Loucy (cell line): ENCODE results near the gene MCU.

Source experiments
- H2AFZ ChIP-seq: fragments of 200-600 bp; sonication (generic); 2 replicates; pipeline ENCODE4 v1.6.0; 2016; ENCODE audit warnings: antibody characterized with exemption, mild to moderate bottlenecking, low read length, moderate library complexity
- H3F3A ChIP-seq: fragments of 200-600 bp; 2 replicates; pipeline ENCODE4 v1.6.0; 2016; ENCODE audit warnings: antibody characterized with exemption, low read depth, mild to moderate bottlenecking
- H3K27me3 ChIP-seq: fragments of 200-600 bp; sonication (generic); 2 replicates; pipeline ENCODE4 v1.6.1; 2014; ENCODE audit warnings: low read length, mild to moderate bottlenecking; ENCODE audit not compliant: insufficient read depth, poor library complexity, severe bottlenecking
- H3K36me3 ChIP-seq: fragments of 200-600 bp; sonication (generic); 2 replicates; pipeline ENCODE4 v1.6.1; 2016; ENCODE audit warnings: low read length; ENCODE audit not compliant: insufficient read depth
- H3K4me1 ChIP-seq: fragments of 200-600 bp; sonication (generic); 2 replicates; pipeline ENCODE4 v1.5.1; 2014; ENCODE audit warnings: low read length, mild to moderate bottlenecking; ENCODE audit not compliant: insufficient read depth, poor library complexity, severe bottlenecking
- H3K4me2 ChIP-seq: fragments of 200-600 bp; sonication (generic); 2 replicates; pipeline ENCODE4 v1.6.0; 2014; ENCODE audit warnings: antibody characterized with exemption, low read length, low read depth, mild to moderate bottlenecking; ENCODE audit not compliant: poor library complexity, severe bottlenecking
- H3K4me3 ChIP-seq: fragments of 200-600 bp; sonication (generic); 2 replicates; pipeline ENCODE4 v1.5.1; 2014; ENCODE audit warnings: low read length, mild to moderate bottlenecking, mixed read lengths; ENCODE audit not compliant: poor library complexity, severe bottlenecking
- H3K79me2 ChIP-seq: fragments of 200-600 bp; sonication (generic); 2 replicates; pipeline ENCODE4 v1.6.1; 2014; ENCODE audit warnings: low read length; ENCODE audit not compliant: insufficient read depth
- H3K9ac ChIP-seq: fragments of 200-600 bp; sonication (generic); 2 replicates; pipeline ENCODE4 v1.6.0; 2014; ENCODE audit warnings: mild to moderate bottlenecking, low read depth, low read length, moderate library complexity; ENCODE audit not compliant: poor library complexity, severe bottlenecking
- H3K9me2 ChIP-seq: fragments of 200-600 bp; sonication (generic); replicated peaks from 2 replicates; pipeline ENCODE4 v1.6.1; 2016; ENCODE audit warnings: low read depth, low read length, mixed read lengths
- H3K9me3 ChIP-seq: fragments of 200-600 bp; sonication (generic); 2 replicates; pipeline ENCODE4 v1.6.1; 2014; ENCODE audit warnings: mild to moderate bottlenecking, antibody characterized with exemption, low read length, low read depth; ENCODE audit not compliant: insufficient read depth
- H4K20me1 ChIP-seq: fragments of 200-600 bp; sonication (generic); 2 replicates; pipeline ENCODE4 v1.6.0; 2014; ENCODE audit warnings: antibody characterized with exemption, low read length, mild to moderate bottlenecking; ENCODE audit not compliant: insufficient read depth, poor library complexity, severe bottlenecking
- CTCF ChIP-seq: fragments of 200-600 bp; sonication (generic); conservative IDR thresholded peaks from 2 replicates; pipeline ENCODE4 v1.5.1; 2014; ENCODE audit warnings: mild to moderate bottlenecking, antibody characterized with exemption, low read length
- EZH2phosphoT487 ChIP-seq: fragments of 200-600 bp; IDR thresholded peaks from 2 replicates; pipeline ENCODE4 v1.6.1; 2018; ENCODE audit warnings: antibody characterized with exemption, mild to moderate bottlenecking, moderate library complexity, borderline replicate concordance

Gene MCU

GRCh38 chr10:72879245-72879644 lies 187.3 kb downstream of the MCU start:
- no peak overlapping the region for H3K4me2 ChIP-seq
- no peak overlapping the region for H2AFZ ChIP-seq
- H3K27me3 ChIP-seq = no peaks in the 10 kb centered on the region
- H3K4me3 ChIP-seq = no peak overlapping the region
- TF ChIP-seq EZH2phosphoT487 = no peak
- TF ChIP-seq CTCF = no peak
- H3K36me3 ChIP-seq = no peaks in the 10 kb centered on the region; the same call in 1 of the 2 replicates
- no peaks in the 10 kb centered on the region for H3F3A ChIP-seq
- H3K4me1 ChIP-seq = no peaks in the 10 kb centered on the region
- no peaks in the 10 kb centered on the region for H4K20me1 ChIP-seq
- no peaks in the 10 kb centered on the region for H3K9me3 ChIP-seq
- H3K79me2 ChIP-seq = no peaks in the 10 kb centered on the region
- no peak overlapping the region for H3K9ac ChIP-seq
- H3K9me2 ChIP-seq = no peaks in the 10 kb centered on the region

- H2AFZ ChIP-seq = no peak overlapping the region
- H3K79me2 ChIP-seq = no peaks in the 10 kb centered on the region
- no peaks in the 10 kb centered on the region; the same call in 1 of the 2 replicates for H3K36me3 ChIP-seq
- H3K4me1 ChIP-seq = no peaks in the 10 kb centered on the region
- H3K9ac ChIP-seq = no peak overlapping the region
- H3F3A ChIP-seq = no peaks in the 10 kb centered on the region
- TF ChIP-seq CTCF = no peak
- TF ChIP-seq EZH2phosphoT487 = no peak
- no peak overlapping the region for H3K4me2 ChIP-seq
- H4K20me1 ChIP-seq = no peaks in the 10 kb centered on the region
- no peak overlapping the region for H3K4me3 ChIP-seq
- H3K27me3 ChIP-seq = no peaks in the 10 kb centered on the region
- no peaks in the 10 kb centered on the region for H3K9me2 ChIP-seq
- H3K9me3 ChIP-seq = no peaks in the 10 kb centered on the region
These were observed 189.3 kb downstream of the MCU start for GRCh38 chr10:72881291-72881690.

- H4K20me1 ChIP-seq = no peaks in the 10 kb centered on the region
- no peak overlapping the region for H2AFZ ChIP-seq
- no peaks in the 10 kb centered on the region for H3K9me2 ChIP-seq
- peaks cover 5% of the 10 kb centered on the region for H3K36me3 ChIP-seq
- H3K4me3 ChIP-seq = no peak overlapping the region
- H3K9me3 ChIP-seq = no peaks in the 10 kb centered on the region
- H3K9ac ChIP-seq = no peak overlapping the region
- H3F3A ChIP-seq = no peaks in the 10 kb centered on the region
- peaks cover 8% of the 10 kb centered on the region for H3K4me1 ChIP-seq
- H3K4me2 ChIP-seq = no peak overlapping the region
- H3K27me3 ChIP-seq = no peaks in the 10 kb centered on the region
- no peaks in the 10 kb centered on the region for H3K79me2 ChIP-seq
- TF ChIP-seq CTCF (no peak), EZH2phosphoT487 (no peak)
These were observed 191.9 kb downstream of the MCU start for GRCh38 chr10:72883861-72884260.
